Progenitor cell of endocrine pancreas (in vitro differentiated cells): Measurements from ENCODE around the gene ZNF264. TPM values are rescaled to one million over a fixed set of nuclear protein-coding genes. Genes with fewer than 3 reads are reported as not detected.

ENCODE experiments used
- DNase-seq: peaks from one replicate; pipeline ENCODE4 v3.0.0; 2021; ENCODE audit warnings: low spot score; ENCODE audit not compliant: unreplicated experiment
- H3K27ac Mint-ChIP-seq: 2 replicates; pipeline ENCODE4 v1.8.0; 2021; ENCODE audit warnings: mild to moderate bottlenecking, moderate library complexity, mixed read lengths
- H3K27me3 Mint-ChIP-seq: 2 replicates; pipeline ENCODE4 v1.8.0; 2021; ENCODE audit warnings: mixed read lengths
- H3K36me3 Mint-ChIP-seq: 2 replicates; pipeline ENCODE4 v1.8.0; 2022; ENCODE audit warnings: mixed read lengths; ENCODE audit not compliant: insufficient read depth
- H3K4me1 Mint-ChIP-seq: 2 replicates; pipeline ENCODE4 v1.8.0; 2021; ENCODE audit warnings: low read depth, mixed read lengths
- H3K4me3 Mint-ChIP-seq: 2 replicates; pipeline ENCODE4 v1.8.0; 2021; ENCODE audit warnings: low read depth, mild to moderate bottlenecking, moderate library complexity, mixed read lengths
- H3K9me3 Mint-ChIP-seq: 2 replicates; pipeline ENCODE4 v1.8.0; 2021; ENCODE audit warnings: low read depth, mixed read lengths
- CTCF ChIP-seq: fragments of 200-600 bp; sonication (generic); IDR thresholded peaks from one replicate; pipeline ENCODE4 v1.5.0; 2021; ENCODE audit warnings: antibody characterized with exemption, mild to moderate bottlenecking; ENCODE audit not compliant: unreplicated experiment
- total RNA-seq: library from RNA; stranded (reverse); gene quantifications from 2 replicates; pipeline ENCODE4 v1.2.1, GENCODE V29; 2021

ZNF264 gene
- total RNA-seq, 1 donor from 2014 or later, result 40.2 TPM

DNA sequence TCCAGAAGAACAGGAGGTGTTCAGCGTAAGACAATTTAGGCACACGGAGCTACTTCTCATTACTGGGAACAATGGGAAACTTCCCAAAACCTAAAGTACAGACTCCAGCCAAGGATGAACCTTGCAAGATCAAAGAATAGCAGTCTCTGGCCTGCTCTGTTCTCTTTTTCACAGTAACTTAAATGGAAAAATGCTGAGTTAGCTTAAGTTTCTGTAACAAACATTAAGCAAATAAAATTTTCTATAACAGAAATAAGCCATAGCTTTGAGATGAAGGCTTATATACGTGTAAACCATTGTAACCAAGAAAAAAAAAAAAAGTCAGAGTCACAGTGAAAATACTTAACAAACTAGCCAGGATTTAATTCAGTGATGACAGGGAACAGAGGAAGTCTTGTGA is 70.7 kb downstream of the ZNF264 start:
- no peak overlapping the region for H3K4me3 Mint-ChIP-seq
- H3K27ac Mint-ChIP-seq, result no peak overlapping the region
- H3K27me3 Mint-ChIP-seq, result no peaks in the 10 kb centered on the region
- H3K36me3 Mint-ChIP-seq, result no peaks in the 10 kb centered on the region
- H3K9me3 Mint-ChIP-seq, result no peaks in the 10 kb centered on the region
- DNase-seq, result no peak
- H3K4me1 Mint-ChIP-seq, result no peaks in the 10 kb centered on the region
- TF ChIP-seq CTCF, result no peak

- DNase-seq, result no peak
- H3K36me3 Mint-ChIP-seq, result no peaks in the 10 kb centered on the region
- H3K27me3 Mint-ChIP-seq, result no peaks in the 10 kb centered on the region
- no peak for TF ChIP-seq CTCF
- no peaks in the 10 kb centered on the region for H3K9me3 Mint-ChIP-seq
- H3K4me1 Mint-ChIP-seq, result no peaks in the 10 kb centered on the region
- H3K27ac Mint-ChIP-seq, result no peak overlapping the region
- no peak overlapping the region for H3K4me3 Mint-ChIP-seq
These were observed 72.0 kb downstream of the ZNF264 start for GRCh38 chr19:57263244-57263741.

- Mint-ChIP-seq H3K9me3 (no peaks in the 10 kb centered on the region), H3K27me3 (no peaks in the 10 kb centered on the region), H3K4me1 (no peaks in the 10 kb centered on the region), H3K27ac (no peak overlapping the region), H3K36me3 (peaks cover 3% of the 10 kb centered on the region), H3K4me3 (no peak overlapping the region)
- no peak for DNase-seq
- TF ChIP-seq CTCF, result no peak
These were observed 76.0 kb downstream of the ZNF264 start for GRCh38 chr19:57267291-57267690.

- Mint-ChIP-seq H3K36me3 (peaks cover 8% of the 10 kb centered on the region), H3K4me3 (no peak overlapping the region), H3K27me3 (no peaks in the 10 kb centered on the region), H3K4me1 (no peaks in the 10 kb centered on the region), H3K27ac (no peak overlapping the region), H3K9me3 (no peaks in the 10 kb centered on the region)
- no peak for DNase-seq
- TF ChIP-seq CTCF, result no peak
These were observed 78.4 kb downstream of the ZNF264 start for GRCh38 chr19:57269515-57270250.

DNA sequence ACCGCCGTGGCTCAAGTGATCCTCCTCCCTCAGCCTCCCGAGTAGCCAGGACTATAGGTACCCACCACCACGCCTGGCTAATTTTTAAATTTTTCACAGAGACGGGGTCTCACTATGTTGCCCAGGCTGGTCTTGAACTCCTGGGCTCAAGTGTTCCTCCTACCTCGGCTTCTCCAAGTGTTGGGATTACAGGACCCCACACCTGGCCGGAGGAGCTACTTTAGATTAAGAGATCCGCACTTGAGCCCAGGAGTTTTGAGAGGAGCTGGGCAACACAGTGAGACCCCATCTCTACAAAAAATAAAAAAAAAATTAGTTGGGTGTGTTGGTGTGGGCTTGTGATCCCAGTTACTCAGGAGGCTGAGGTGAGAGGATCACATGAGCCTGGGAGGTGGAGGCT is 80.0 kb downstream of the ZNF264 start:
- DNase-seq, result no peak
- Mint-ChIP-seq H3K4me3 (no peak overlapping the region), H3K27me3 (no peaks in the 10 kb centered on the region), H3K36me3 (peaks cover 8% of the 10 kb centered on the region), H3K9me3 (no peaks in the 10 kb centered on the region), H3K27ac (no peak overlapping the region), H3K4me1 (no peaks in the 10 kb centered on the region)
- no peak for TF ChIP-seq CTCF

Other genes with a start within 250 kb of the ZNF264 start
- gene USP29, start 71.5 kb upstream of the ZNF264 start, total RNA-seq, result not detected in 2 replicates
- gene ZIM3, start 46.3 kb upstream of the ZNF264 start, total RNA-seq, result not detected in 2 replicates
- gene DUXA, start 24.0 kb upstream of the ZNF264 start, total RNA-seq, result not detected in 2 replicates
- 0.89 and 1.6 TPM in 2 replicates for gene AURKC, start 39.5 kb downstream of the ZNF264 start, total RNA-seq
- 15.6 and 16.3 TPM in 2 replicates for gene ZNF805, start 49.1 kb downstream of the ZNF264 start, total RNA-seq
- 58.3 and 61.3 TPM in 2 replicates for gene ZNF460, start 89.0 kb downstream of the ZNF264 start, total RNA-seq
- gene ZNF543, start 129.0 kb downstream of the ZNF264 start, total RNA-seq, result 10.1 and 10.5 TPM in 2 replicates
- 11.8 TPM in 2 replicates for gene ZNF304, start 159.8 kb downstream of the ZNF264 start, total RNA-seq
- gene TRAPPC2B, start 172.1 kb downstream of the ZNF264 start, total RNA-seq, result 12.9 and 13.9 TPM in 2 replicates
- gene ZNF547, start 172.1 kb downstream of the ZNF264 start, total RNA-seq, result 5.7 and 6.1 TPM in 2 replicates
- 30.7 and 31.9 TPM in 2 replicates for gene ZNF548, start 198.4 kb downstream of the ZNF264 start, total RNA-seq
- 14.7 and 17.7 TPM in 2 replicates for gene ZNF17, start 219.7 kb downstream of the ZNF264 start, total RNA-seq
- 25.1 and 32.7 TPM in 2 replicates for gene ZNF749, start 243.8 kb downstream of the ZNF264 start, total RNA-seq